AG04449 (cell line): Measurements from ENCODE around the gene MTLN.
"Not testable (repeated sequence)": the region's sequence is repeated elsewhere in the genome, so short reads cannot be mapped to it uniquely, and the experiment has no call there.

Experiments
- CTCF ChIA-PET: fragments of 350-600 bp; formaldehyde crosslinking; extraction: SDS; loops from one replicate; lab custom pipeline; 2021; ENCODE audit warnings: antibody characterized with exemption; lab: Yijun Ruan, JAX
- POLR2A ChIA-PET: fragments of 400-600, 350-600 bp; formaldehyde crosslinking; extraction: SDS; loops from one replicate; lab custom pipeline; 2020; ENCODE audit warnings: antibody characterized with exemption, inconsistent platforms; lab: Yijun Ruan, JAX
- DNase-seq: peaks from one replicate; pipeline ENCODE4 v3.0.0-alpha.2; 2010; ENCODE audit warnings: low read depth, low spot score
- H3K4me3 ChIP-seq: 2 replicates; pipeline ENCODE4 v1.5.1; 2011; ENCODE audit warnings: low read depth, mild to moderate bottlenecking, control low read depth, low read length
- TF ChIP-seq, protein P1 (sequence below): IDR thresholded peaks from one replicate; pipeline ENCODE4 v1.5.1; 2011; ENCODE audit warnings: mild to moderate bottlenecking, moderate library complexity, low read length, control low read depth, inconsistent platforms; ENCODE audit not compliant: insufficient read depth; ENCODE audit errors: missing control alignments

MTLN gene

GRCh38 chr2:110205660-110206455, 6.5 kb downstream of the MTLN start:
- CTCF ChIA-PET, result interaction anchor here (0.9 kb wide), 1 partner anchor 19 kb away, joined by 3 read pairs; no protein-coding TSS in a partner anchor
- TF ChIP-seq, protein P1, sequence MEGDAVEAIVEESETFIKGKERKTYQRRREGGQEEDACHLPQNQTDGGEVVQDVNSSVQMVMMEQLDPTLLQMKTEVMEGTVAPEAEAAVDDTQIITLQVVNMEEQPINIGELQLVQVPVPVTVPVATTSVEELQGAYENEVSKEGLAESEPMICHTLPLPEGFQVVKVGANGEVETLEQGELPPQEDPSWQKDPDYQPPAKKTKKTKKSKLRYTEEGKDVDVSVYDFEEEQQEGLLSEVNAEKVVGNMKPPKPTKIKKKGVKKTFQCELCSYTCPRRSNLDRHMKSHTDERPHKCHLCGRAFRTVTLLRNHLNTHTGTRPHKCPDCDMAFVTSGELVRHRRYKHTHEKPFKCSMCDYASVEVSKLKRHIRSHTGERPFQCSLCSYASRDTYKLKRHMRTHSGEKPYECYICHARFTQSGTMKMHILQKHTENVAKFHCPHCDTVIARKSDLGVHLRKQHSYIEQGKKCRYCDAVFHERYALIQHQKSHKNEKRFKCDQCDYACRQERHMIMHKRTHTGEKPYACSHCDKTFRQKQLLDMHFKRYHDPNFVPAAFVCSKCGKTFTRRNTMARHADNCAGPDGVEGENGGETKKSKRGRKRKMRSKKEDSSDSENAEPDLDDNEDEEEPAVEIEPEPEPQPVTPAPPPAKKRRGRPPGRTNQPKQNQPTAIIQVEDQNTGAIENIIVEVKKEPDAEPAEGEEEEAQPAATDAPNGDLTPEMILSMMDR, result no peak
- POLR2A ChIA-PET, result no interaction called here
- no peak overlapping the region for H3K4me3 ChIP-seq
- DNase-seq, result no peak

- DNase-seq, result no peak
- CTCF ChIA-PET, result interaction anchor here (0.9 kb wide), 1 partner anchor 18 kb away, joined by 3 read pairs; no protein-coding TSS in a partner anchor
- peak within 1 kb of the TSS; percentile 95 for H3K4me3 ChIP-seq
- POLR2A ChIA-PET, result no interaction called here
- TF ChIP-seq, protein P1, result no peak
Observed at GRCh38 chr2:110204408-110205385, 7.7 kb downstream of the MTLN start, which contains the start of gene NPHP1. Gene NPHP1, minus strand, starts transcription at chr2:110205013. Its CDS starts 45 bp downstream, at chr2:110204968.

DNA sequence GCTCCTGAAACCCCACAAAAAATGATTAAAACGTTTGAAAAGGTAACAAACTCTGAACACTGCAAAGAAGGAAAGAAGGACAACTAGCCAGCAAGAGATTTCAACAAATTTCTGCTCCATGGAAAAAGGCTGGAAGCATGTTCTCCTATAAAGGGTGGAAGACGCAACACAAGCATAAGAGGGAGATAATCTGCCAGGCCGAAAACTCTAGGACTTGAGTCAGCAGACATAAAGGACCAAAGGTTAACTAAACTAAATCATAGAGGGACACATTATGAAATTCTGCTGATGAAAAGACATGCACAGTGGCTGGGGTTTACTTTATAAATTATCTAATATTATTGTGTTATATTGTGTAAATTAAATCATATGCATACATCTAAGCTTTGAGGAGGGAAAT, 14.3 kb downstream of the MTLN start:
- DNase-seq, result no peak
- ChIA-PET CTCF (no interaction called here), POLR2A (no interaction called here)
- no peak overlapping the region for H3K4me3 ChIP-seq
- TF ChIP-seq, protein P1, result no peak

DNA sequence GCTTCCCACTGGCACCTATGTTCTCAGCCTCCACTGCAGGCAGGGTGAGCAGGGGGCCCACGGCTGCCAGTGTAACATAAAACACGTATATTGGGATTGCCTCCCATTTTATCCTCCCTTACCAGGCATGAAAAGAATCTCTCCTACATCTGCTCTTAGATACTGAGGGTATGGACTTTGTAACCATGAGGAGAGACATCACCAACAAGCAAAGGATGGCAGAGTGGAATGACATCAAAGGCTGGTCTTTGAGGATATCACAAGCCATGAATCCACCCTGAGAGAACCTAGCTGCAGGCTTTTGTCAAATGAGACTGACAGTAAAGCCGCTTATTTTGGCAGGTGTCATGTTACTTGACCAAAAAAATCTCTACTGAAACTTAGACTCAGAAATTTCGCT, 14.9 kb downstream of the MTLN start:
- no peak for DNase-seq
- H3K4me3 ChIP-seq, result no peak overlapping the region
- POLR2A ChIA-PET, result no interaction called here
- CTCF ChIA-PET, result no interaction called here
- TF ChIP-seq, protein P1, result no peak

GRCh38 chr2:110190169-110190568, 22.2 kb downstream of the MTLN start:
- DNase-seq, H3K4me3 ChIP-seq, POLR2A ChIA-PET, CTCF ChIA-PET: not testable (repeated sequence)

GRCh38 chr2:110182449-110182848, 29.9 kb downstream of the MTLN start:
- H3K4me3 ChIP-seq, result no peak overlapping the region
- no peak for DNase-seq
- CTCF ChIA-PET, result no interaction called here
- TF ChIP-seq, protein P1, result no peak
- POLR2A ChIA-PET, result no interaction called here
